ENCODE measurements around the gene CDK5. TPM values are rescaled to one million over a fixed set of nuclear protein-coding genes. Genes with fewer than 3 reads are reported as not detected.
A peak's percentile ranks its signal among the peaks of the same experiment; 100 is the strongest.

Gene CDK5
- total RNA-seq, 1 experiment from 2014 or later = 13.6 TPM

GRCh38 chr7:151059367-151060112, 1.8 kb upstream of the CDK5 start, which contains the start of gene SLC4A2:
Gene SLC4A2, plus strand, starts transcription at chr7:151059589. Its CDS starts 2,399 bp downstream, at chr7:151061988.
- peak within 1 kb of the TSS; percentile 87 for H3K4me3 ChIP-seq (ENCODE audit: low read length)
- H3K79me2 ChIP-seq (ENCODE audit: low read length) = peaks cover 32% of the 10 kb centered on the region
- peak within 1 kb of the TSS; percentile 89 for H3K9ac ChIP-seq (ENCODE audit: low read length)
- H4K20me1 ChIP-seq (ENCODE audit: insufficient read depth, low read depth, low read length) = 0 out of 2 replicates have a peak, but pooled peaks cover 5% of the 10 kb centered on the region
- peak; percentile 90 for DNase-seq
- no peaks in the 10 kb centered on the region for H3K36me3 ChIP-seq (ENCODE audit: insufficient read depth, low read length)
- H3K9me3 ChIP-seq (ENCODE audit: low read length) = no peaks in the 10 kb centered on the region
- peak within 1 kb of the TSS; percentile 76; the same call in 1 of the 2 replicates for H2AFZ ChIP-seq (ENCODE audit: low read length)
- H3K27ac ChIP-seq (ENCODE audit: low read length) = peak within 1 kb of the TSS; percentile 82
- peaks cover 31% of the 10 kb centered on the region for H3K4me1 ChIP-seq (ENCODE audit: low read length)
- H3K27me3 ChIP-seq (ENCODE audit: low read length) = no peaks in the 10 kb centered on the region
- no peaks in the 10 kb centered on the region for H3K9me2 ChIP-seq (replicated peaks; ENCODE audit: insufficient read depth, low read length)
- H3K4me2 ChIP-seq (ENCODE audit: low read depth, low read length, poor library complexity, severe bottlenecking) = peak within 1 kb of the TSS; percentile 73

GRCh38 chr7:151058781-151059366, 1.2 kb upstream of the CDK5 start:
- H3K27me3 ChIP-seq (ENCODE audit: low read length) = no peaks in the 10 kb centered on the region
- H3K4me1 ChIP-seq (ENCODE audit: low read length) = peaks cover 31% of the 10 kb centered on the region
- H3K79me2 ChIP-seq (ENCODE audit: low read length) = peaks cover 32% of the 10 kb centered on the region
- peak overlapping the region; percentile 73 for H3K4me2 ChIP-seq (ENCODE audit: low read depth, low read length, poor library complexity, severe bottlenecking)
- no peaks in the 10 kb centered on the region for H3K36me3 ChIP-seq (ENCODE audit: insufficient read depth, low read length)
- peak overlapping the region; percentile 82 for H3K27ac ChIP-seq (ENCODE audit: low read length)
- H4K20me1 ChIP-seq (ENCODE audit: insufficient read depth, low read depth, low read length) = 0 out of 2 replicates have a peak, but pooled peaks cover 5% of the 10 kb centered on the region
- peak; percentile 71 for DNase-seq
- peak overlapping the region; percentile 70; the same call in 1 of the 2 replicates for H2AFZ ChIP-seq (ENCODE audit: low read length)
- no peaks in the 10 kb centered on the region for H3K9me2 ChIP-seq (replicated peaks; ENCODE audit: insufficient read depth, low read length)
- H3K9ac ChIP-seq (ENCODE audit: low read length) = peak overlapping the region; percentile 89
- H3K9me3 ChIP-seq (ENCODE audit: low read length) = no peaks in the 10 kb centered on the region
- peak overlapping the region; percentile 87 for H3K4me3 ChIP-seq (ENCODE audit: low read length)

- H3K9ac ChIP-seq (ENCODE audit: low read length) = peak overlapping the region; percentile 89
- peaks cover 31% of the 10 kb centered on the region for H3K4me1 ChIP-seq (ENCODE audit: low read length)
- peak overlapping the region; percentile 82 for H3K27ac ChIP-seq (ENCODE audit: low read length)
- DNase-seq = peak; percentile 99
- no peaks in the 10 kb centered on the region for H3K36me3 ChIP-seq (ENCODE audit: insufficient read depth, low read length)
- peaks cover 32% of the 10 kb centered on the region for H3K79me2 ChIP-seq (ENCODE audit: low read length)
- no peaks in the 10 kb centered on the region for H3K9me3 ChIP-seq (ENCODE audit: low read length)
- H3K4me3 ChIP-seq (ENCODE audit: low read length) = peak overlapping the region; percentile 87
- peak overlapping the region; percentile 82 for H3K4me2 ChIP-seq (ENCODE audit: low read depth, low read length, poor library complexity, severe bottlenecking)
- H2AFZ ChIP-seq (ENCODE audit: low read length) = peak overlapping the region; percentile 39; the same call in 1 of the 2 replicates
- H3K27me3 ChIP-seq (ENCODE audit: low read length) = no peaks in the 10 kb centered on the region
- no peaks in the 10 kb centered on the region for H3K9me2 ChIP-seq (replicated peaks; ENCODE audit: insufficient read depth, low read length)
- H4K20me1 ChIP-seq (ENCODE audit: insufficient read depth, low read depth, low read length) = 0 out of 2 replicates have a peak, but pooled peaks cover 5% of the 10 kb centered on the region
Observed at GRCh38 chr7:151057989-151058780, 488 bp upstream of the CDK5 start.

- Histone ChIP-seq H4K20me1 (ENCODE audit: insufficient read depth, low read depth, low read length) (0 out of 2 replicates have a peak, but pooled peaks cover 5% of the 10 kb centered on the region), H3K9me2 (replicated peaks; ENCODE audit: insufficient read depth, low read length) (no peaks in the 10 kb centered on the region), H3K4me2 (ENCODE audit: low read depth, low read length, poor library complexity, severe bottlenecking) (peak overlapping the region; percentile 82), H3K27me3 (ENCODE audit: low read length) (no peaks in the 10 kb centered on the region), H2AFZ (ENCODE audit: low read length) (no peak overlapping the region), H3K27ac (ENCODE audit: low read length) (no peak overlapping the region), H3K79me2 (ENCODE audit: low read length) (peaks cover 25% of the 10 kb centered on the region), H3K4me3 (ENCODE audit: low read length) (peak overlapping the region; percentile 87), H3K4me1 (ENCODE audit: low read length) (peaks cover 31% of the 10 kb centered on the region), H3K9me3 (ENCODE audit: low read length) (no peaks in the 10 kb centered on the region), H3K36me3 (ENCODE audit: insufficient read depth, low read length) (no peaks in the 10 kb centered on the region), H3K9ac (ENCODE audit: low read length) (peak overlapping the region; percentile 88)
- DNase-seq = peak; percentile 46
Observed at GRCh38 chr7:151056666-151057505, 811 bp downstream of the CDK5 start.

- Histone ChIP-seq H3K9ac (ENCODE audit: low read length) (no peak overlapping the region), H3K4me3 (ENCODE audit: low read length) (no peak overlapping the region), H3K4me2 (ENCODE audit: low read depth, low read length, poor library complexity, severe bottlenecking) (peak overlapping the region; percentile 82), H2AFZ (ENCODE audit: low read length) (no peak overlapping the region), H3K9me2 (replicated peaks; ENCODE audit: insufficient read depth, low read length) (no peaks in the 10 kb centered on the region), H3K9me3 (ENCODE audit: low read length) (no peaks in the 10 kb centered on the region), H3K36me3 (ENCODE audit: insufficient read depth, low read length) (no peaks in the 10 kb centered on the region), H3K27ac (ENCODE audit: low read length) (no peak overlapping the region), H3K4me1 (ENCODE audit: low read length) (peaks cover 28% of the 10 kb centered on the region), H4K20me1 (ENCODE audit: insufficient read depth, low read depth, low read length) (0 out of 2 replicates have a peak, but pooled peaks cover 1% of the 10 kb centered on the region), H3K27me3 (ENCODE audit: low read length) (no peaks in the 10 kb centered on the region), H3K79me2 (ENCODE audit: low read length) (peaks cover 19% of the 10 kb centered on the region)
- no peak for DNase-seq
Observed at GRCh38 chr7:151056283-151056665, 1.4 kb downstream of the CDK5 start.

GRCh38 chr7:151053751-151054150, 3.9 kb downstream of the CDK5 start:
- Histone ChIP-seq H3K9ac (ENCODE audit: low read length) (no peak overlapping the region), H3K79me2 (ENCODE audit: low read length) (peaks cover 4% of the 10 kb centered on the region; the same call in 1 of the 2 replicates), H3K4me3 (ENCODE audit: low read length) (no peak overlapping the region), H3K27ac (ENCODE audit: low read length) (no peak overlapping the region), H3K4me2 (ENCODE audit: low read depth, low read length, poor library complexity, severe bottlenecking) (no peak overlapping the region), H2AFZ (ENCODE audit: low read length) (no peak overlapping the region), H3K9me2 (replicated peaks; ENCODE audit: insufficient read depth, low read length) (no peaks in the 10 kb centered on the region), H3K4me1 (ENCODE audit: low read length) (peaks cover 15% of the 10 kb centered on the region), H3K9me3 (ENCODE audit: low read length) (no peaks in the 10 kb centered on the region), H4K20me1 (ENCODE audit: insufficient read depth, low read depth, low read length) (no peaks in the 10 kb centered on the region), H3K27me3 (ENCODE audit: low read length) (no peaks in the 10 kb centered on the region), H3K36me3 (ENCODE audit: insufficient read depth, low read length) (no peaks in the 10 kb centered on the region)
- DNase-seq = no peak

- no peak for DNase-seq
- Histone ChIP-seq H3K4me1 (ENCODE audit: low read length) (peaks cover 9% of the 10 kb centered on the region), H3K27ac (ENCODE audit: low read length) (no peak overlapping the region), H3K27me3 (ENCODE audit: low read length) (no peaks in the 10 kb centered on the region), H3K36me3 (ENCODE audit: insufficient read depth, low read length) (no peaks in the 10 kb centered on the region), H3K4me2 (ENCODE audit: low read depth, low read length, poor library complexity, severe bottlenecking) (no peak overlapping the region), H3K9me2 (replicated peaks; ENCODE audit: insufficient read depth, low read length) (no peaks in the 10 kb centered on the region), H2AFZ (ENCODE audit: low read length) (no peak overlapping the region), H3K9ac (ENCODE audit: low read length) (no peak overlapping the region), H4K20me1 (ENCODE audit: insufficient read depth, low read depth, low read length) (no peaks in the 10 kb centered on the region), H3K4me3 (ENCODE audit: low read length) (no peak overlapping the region), H3K9me3 (ENCODE audit: low read length) (no peaks in the 10 kb centered on the region), H3K79me2 (ENCODE audit: low read length) (peaks cover 4% of the 10 kb centered on the region; the same call in 1 of the 2 replicates)
Observed at GRCh38 chr7:151053096-151053495, 4.6 kb downstream of the CDK5 start.

Measured in Karpas-422 (cell line).